ENCODE results near the gene SLC12A6.

Gene SLC12A6

GRCh38 chr15:34359416-34359815 is 21.8 kb upstream of the SLC12A6 start:
- no peaks in the 10 kb centered on the region for H4K20me1 ChIP-seq (ENCODE audit: insufficient read depth, low read length, poor library complexity, severe bottlenecking)
- TF ChIP-seq CTCF (conservative IDR thresholded peaks at IDR 0.05; ENCODE audit: low read length) (no peak), EZH2phosphoT487 (IDR thresholded peaks at IDR 0.05; ENCODE audit: borderline replicate concordance) (no peak)
- no peaks in the 10 kb centered on the region for H3F3A ChIP-seq (ENCODE audit: low read depth)
- H3K4me2 ChIP-seq (ENCODE audit: low read depth, low read length, poor library complexity, severe bottlenecking): no peak overlapping the region
- peaks cover 15% of the 10 kb centered on the region for H3K4me1 ChIP-seq (ENCODE audit: insufficient read depth, low read length, poor library complexity, severe bottlenecking)
- H2AFZ ChIP-seq (ENCODE audit: low read length): no peak overlapping the region
- peaks cover 9% of the 10 kb centered on the region; the same call in 1 of the 2 replicates for H3K79me2 ChIP-seq (ENCODE audit: insufficient read depth, low read length)
- no peak overlapping the region for H3K4me3 ChIP-seq (ENCODE audit: low read length, poor library complexity, severe bottlenecking)
- H3K36me3 ChIP-seq (ENCODE audit: insufficient read depth, low read length): peaks cover 29% of the 10 kb centered on the region; the same call in 1 of the 2 replicates
- H3K27me3 ChIP-seq (ENCODE audit: insufficient read depth, low read length, poor library complexity, severe bottlenecking): no peaks in the 10 kb centered on the region
- no peaks in the 10 kb centered on the region for H3K9me2 ChIP-seq (replicated peaks; ENCODE audit: low read depth, low read length)
- no peaks in the 10 kb centered on the region for H3K9me3 ChIP-seq (ENCODE audit: insufficient read depth, low read depth, low read length)
- no peak overlapping the region for H3K9ac ChIP-seq (ENCODE audit: low read depth, low read length, poor library complexity, severe bottlenecking)

- Histone ChIP-seq H3F3A (ENCODE audit: low read depth) (no peaks in the 10 kb centered on the region), H3K9ac (ENCODE audit: low read depth, low read length, poor library complexity, severe bottlenecking) (no peak overlapping the region), H3K27me3 (ENCODE audit: insufficient read depth, low read length, poor library complexity, severe bottlenecking) (no peaks in the 10 kb centered on the region), H3K9me3 (ENCODE audit: insufficient read depth, low read depth, low read length) (no peaks in the 10 kb centered on the region), H4K20me1 (ENCODE audit: insufficient read depth, low read length, poor library complexity, severe bottlenecking) (no peaks in the 10 kb centered on the region), H3K36me3 (ENCODE audit: insufficient read depth, low read length) (peaks cover 29% of the 10 kb centered on the region; the same call in 1 of the 2 replicates), H3K9me2 (replicated peaks; ENCODE audit: low read depth, low read length) (no peaks in the 10 kb centered on the region), H3K79me2 (ENCODE audit: insufficient read depth, low read length) (peaks cover 7% of the 10 kb centered on the region; the same call in 1 of the 2 replicates), H3K4me3 (ENCODE audit: low read length, poor library complexity, severe bottlenecking) (no peak overlapping the region), H3K4me2 (ENCODE audit: low read depth, low read length, poor library complexity, severe bottlenecking) (no peak overlapping the region), H2AFZ (ENCODE audit: low read length) (no peak overlapping the region), H3K4me1 (ENCODE audit: insufficient read depth, low read length, poor library complexity, severe bottlenecking) (peaks cover 14% of the 10 kb centered on the region)
- TF ChIP-seq EZH2phosphoT487 (IDR thresholded peaks at IDR 0.05; ENCODE audit: borderline replicate concordance): no peak
- TF ChIP-seq CTCF (conservative IDR thresholded peaks at IDR 0.05; ENCODE audit: low read length): no peak
Measured at GRCh38 chr15:34358948-34359347, 21.4 kb upstream of the SLC12A6 start.

- H3K9me3 ChIP-seq (ENCODE audit: insufficient read depth, low read depth, low read length): no peaks in the 10 kb centered on the region
- no peaks in the 10 kb centered on the region for H3F3A ChIP-seq (ENCODE audit: low read depth)
- H3K27me3 ChIP-seq (ENCODE audit: insufficient read depth, low read length, poor library complexity, severe bottlenecking): no peaks in the 10 kb centered on the region
- peaks cover 29% of the 10 kb centered on the region; the same call in 1 of the 2 replicates for H3K36me3 ChIP-seq (ENCODE audit: insufficient read depth, low read length)
- H3K4me1 ChIP-seq (ENCODE audit: insufficient read depth, low read length, poor library complexity, severe bottlenecking): peaks cover 8% of the 10 kb centered on the region
- no peaks in the 10 kb centered on the region for H4K20me1 ChIP-seq (ENCODE audit: insufficient read depth, low read length, poor library complexity, severe bottlenecking)
- H3K9me2 ChIP-seq (replicated peaks; ENCODE audit: low read depth, low read length): no peaks in the 10 kb centered on the region
- TF ChIP-seq EZH2phosphoT487 (IDR thresholded peaks at IDR 0.05; ENCODE audit: borderline replicate concordance) (no peak), CTCF (conservative IDR thresholded peaks at IDR 0.05; ENCODE audit: low read length) (peak; percentile 37)
- no peak overlapping the region for H3K9ac ChIP-seq (ENCODE audit: low read depth, low read length, poor library complexity, severe bottlenecking)
- H3K4me3 ChIP-seq (ENCODE audit: low read length, poor library complexity, severe bottlenecking): no peak overlapping the region
- peaks cover 2% of the 10 kb centered on the region; the same call in 1 of the 2 replicates for H3K79me2 ChIP-seq (ENCODE audit: insufficient read depth, low read length)
- no peak overlapping the region for H2AFZ ChIP-seq (ENCODE audit: low read length)
- H3K4me2 ChIP-seq (ENCODE audit: low read depth, low read length, poor library complexity, severe bottlenecking): no peak overlapping the region
Measured at GRCh38 chr15:34358367-34358766, 20.8 kb upstream of the SLC12A6 start.
